IMR-90 (cell line): ENCODE results near the gene SYCP2. TPM values are rescaled to one million over a fixed set of nuclear protein-coding genes. Genes with fewer than 3 reads are reported as not detected.

Experiments
- ATAC-seq: fragments of 200-7000 bp; cut with Tn5 transposase; 2 replicates; pipeline ENCODE4 v1.9.1; 2020; ENCODE audit warnings: low read depth, mild to moderate bottlenecking, moderate library complexity
- BruUV-seq: library from RNA; stranded (reverse); fragments of 400-500 nt; replicated peaks from 2 replicates; lab custom pipeline; 2021; lab: Mats Ljungman, UMichigan
- CTCF ChIA-PET: fragments of 300-600 bp; formaldehyde crosslinking; extraction: SDS; loops from one replicate; lab custom pipeline; 2021; ENCODE audit warnings: antibody characterized with exemption; lab: Yijun Ruan, JAX
- POLR2A ChIA-PET: fragments of 300-600 bp; sonication (Branson Sonifier 250); formaldehyde crosslinking; loops from one replicate; lab custom pipeline; 2022; ENCODE audit warnings: antibody characterized with exemption; ENCODE audit not compliant: unreplicated experiment; lab: Charles Lee
- DNase-seq: peaks from one replicate; pipeline ENCODE4 v3.0.0; 2013
- H2AFZ ChIP-seq: replicated peaks from 2 replicates; pipeline ENCODE3; 2013; ENCODE audit warnings: low read length, mild to moderate bottlenecking; ENCODE audit not compliant: poor library complexity
- H2AK5ac ChIP-seq: 2 replicates; pipeline ENCODE4 v1.6.1; 2013; ENCODE audit warnings: low read depth, low read length, inconsistent platforms
- H2AK9ac ChIP-seq: replicated peaks from 2 replicates; pipeline ENCODE3; 2013; ENCODE audit warnings: mild to moderate bottlenecking, low read depth, low read length, moderate library complexity; ENCODE audit not compliant: poor library complexity
- H2BK120ac ChIP-seq: 2 replicates; pipeline ENCODE4 v1.6.1; 2013; ENCODE audit warnings: low read depth, low read length, inconsistent platforms
- H2BK15ac ChIP-seq: 3 replicates; pipeline ENCODE4 v1.6.1; 2013; ENCODE audit warnings: low read depth, low read length, inconsistent platforms
- H2BK20ac ChIP-seq: 2 replicates; pipeline ENCODE4 v1.6.1; 2013; ENCODE audit warnings: low read depth, mild to moderate bottlenecking, inconsistent platforms, low read length, moderate library complexity
- H2BK5ac ChIP-seq: 2 replicates; pipeline ENCODE4 v1.6.1; 2013; ENCODE audit warnings: mild to moderate bottlenecking, low read depth, low read length, inconsistent platforms; ENCODE audit not compliant: poor library complexity, severe bottlenecking
- H3K14ac ChIP-seq: replicated peaks from 2 replicates; pipeline ENCODE4 v1.6.1; 2013; ENCODE audit warnings: low read depth, low read length, inconsistent platforms
- H3K18ac ChIP-seq: 2 replicates; pipeline ENCODE4 v1.6.1; 2013; ENCODE audit warnings: low read depth, low read length, control low read depth
- H3K23ac ChIP-seq: 2 replicates; pipeline ENCODE4 v1.6.1; 2013; ENCODE audit warnings: low read depth, low read length, inconsistent platforms
- H3K27ac ChIP-seq: 2 replicates; pipeline ENCODE4 v1.5.1; 2013; ENCODE audit warnings: mild to moderate bottlenecking, control low read depth, low read length; ENCODE audit not compliant: insufficient read depth
- H3K27me3 ChIP-seq: 2 replicates; pipeline ENCODE4 v1.6.1; 2013; ENCODE audit warnings: low read length; ENCODE audit not compliant: control insufficient read depth, insufficient read depth
- H3K36me3 ChIP-seq: 2 replicates; pipeline ENCODE4 v1.6.1; 2013; ENCODE audit warnings: low read length, mixed read lengths; ENCODE audit not compliant: control insufficient read depth, insufficient read depth
- H3K4ac ChIP-seq: 2 replicates; pipeline ENCODE4 v1.6.1; 2013; ENCODE audit warnings: low read depth, low read length, inconsistent platforms
- H3K4me1 ChIP-seq: 2 replicates; pipeline ENCODE4 v1.6.1; 2013; ENCODE audit warnings: low read length, mixed read lengths; ENCODE audit not compliant: control insufficient read depth, insufficient read depth
- H3K4me2 ChIP-seq: 2 replicates; pipeline ENCODE4 v1.6.1; 2013; ENCODE audit warnings: low read depth, mild to moderate bottlenecking, control low read depth, low read length, moderate library complexity
- H3K4me3 ChIP-seq: 2 replicates; pipeline ENCODE4 v1.5.1; 2013; ENCODE audit warnings: low read depth, mild to moderate bottlenecking, control low read depth, low read length, moderate library complexity; ENCODE audit not compliant: insufficient read depth
- H3K56ac ChIP-seq: 2 replicates; pipeline ENCODE4 v1.6.1; 2013; ENCODE audit warnings: low read length, inconsistent platforms; ENCODE audit not compliant: insufficient read depth; ENCODE audit errors: extremely low read depth
- H3K79me1 ChIP-seq, 2 experiments: 2 replicates each; pipeline ENCODE4 v1.6.1; 2013; ENCODE audit warnings: low read length in 2 of 2, inconsistent platforms in 1 of 2, low read depth in 1 of 2
- H3K9ac ChIP-seq: 2 replicates; pipeline ENCODE4 v1.6.1; 2013; ENCODE audit warnings: low read depth, low read length, control low read depth
- H3K9me1 ChIP-seq: 2 replicates; pipeline ENCODE4 v1.6.1; 2013; ENCODE audit warnings: low read length, inconsistent platforms; ENCODE audit not compliant: insufficient read depth
- H3K9me3 ChIP-seq: 2 replicates; pipeline ENCODE4 v1.6.1; 2013; ENCODE audit warnings: low read length; ENCODE audit not compliant: control insufficient read depth, insufficient read depth
- H4K20me1 ChIP-seq: 2 replicates; pipeline ENCODE4 v1.6.1; 2013; ENCODE audit warnings: low read length, inconsistent platforms; ENCODE audit not compliant: insufficient read depth
- H4K5ac ChIP-seq: 2 replicates; pipeline ENCODE4 v1.6.1; 2013; ENCODE audit warnings: mild to moderate bottlenecking, low read depth, low read length, control low read depth
- H4K8ac ChIP-seq, 2 experiments: 2 replicates each; pipeline ENCODE4 v1.6.1; 2013; ENCODE audit warnings: low read depth in 2 of 2, low read length in 2 of 2, control low read depth in 1 of 2, inconsistent platforms in 1 of 2
- H4K91ac ChIP-seq: 2 replicates; pipeline ENCODE4 v1.6.1; 2013; ENCODE audit warnings: low read depth, low read length, inconsistent platforms; ENCODE audit not compliant: insufficient read depth
- BHLHE40 ChIP-seq: fragments of 150-350 bp; IDR thresholded peaks from 2 replicates; pipeline ENCODE4 v1.6.1; 2016; ENCODE audit warnings: mild to moderate bottlenecking, low read depth, low read length
- CEBPB ChIP-seq: IDR thresholded peaks from 2 replicates; pipeline ENCODE4 v1.6.1; 2012; ENCODE audit warnings: low read depth, low read length, improper control_type of control experiment
- CHD1 ChIP-seq: IDR thresholded peaks from 2 replicates; pipeline ENCODE4 v1.6.1; 2012; ENCODE audit warnings: low read depth, low read length, improper control_type of control experiment
- CTCF ChIP-seq: conservative IDR thresholded peaks from 2 replicates; pipeline ENCODE4 v1.5.1; 2012; ENCODE audit warnings: mild to moderate bottlenecking, low read depth, low read length, improper control_type of control experiment
- ELK1 ChIP-seq: fragments of 150-350 bp; IDR thresholded peaks from 2 replicates; pipeline ENCODE4 v1.6.1; 2016; ENCODE audit warnings: low read depth, mild to moderate bottlenecking, low read length, moderate library complexity, borderline replicate concordance
- FOS ChIP-seq: fragments of 150-350 bp; IDR thresholded peaks from 2 replicates; pipeline ENCODE4 v1.6.1; 2016; ENCODE audit warnings: low read depth, low read length
- MAFK ChIP-seq: IDR thresholded peaks from 2 replicates; pipeline ENCODE4 v1.6.1; 2012; ENCODE audit warnings: low read depth, low read length, improper control_type of control experiment
- MAZ ChIP-seq: IDR thresholded peaks from 2 replicates; pipeline ENCODE4 v1.6.1; 2012; ENCODE audit warnings: low read depth, mild to moderate bottlenecking, low read length, improper control_type of control experiment, moderate library complexity, borderline replicate concordance
- MXI1 ChIP-seq: IDR thresholded peaks from 2 replicates; pipeline ENCODE4 v1.6.1; 2012; ENCODE audit warnings: low read depth, mild to moderate bottlenecking, low read length, moderate library complexity, borderline replicate concordance
- NFE2L2 ChIP-seq: fragments of 150-350 bp; IDR thresholded peaks from 2 replicates; pipeline ENCODE4 v1.6.1; 2016; ENCODE audit warnings: low read depth, mild to moderate bottlenecking, low read length
- POLR2A ChIP-seq: IDR thresholded peaks from 2 replicates; pipeline ENCODE4 v1.6.1; 2012; ENCODE audit warnings: mild to moderate bottlenecking, low read depth, low read length
- RAD21 ChIP-seq: IDR thresholded peaks from 2 replicates; pipeline ENCODE4 v1.6.1; 2012; ENCODE audit warnings: low read length, improper control_type of control experiment
- RCOR1 ChIP-seq: IDR thresholded peaks from 2 replicates; pipeline ENCODE4 v1.6.1; 2012; ENCODE audit warnings: mild to moderate bottlenecking, low read length, improper control_type of control experiment; ENCODE audit not compliant: insufficient replicate concordance
- RFX5 ChIP-seq: IDR thresholded peaks from 2 replicates; pipeline ENCODE4 v1.8.0; 2012; ENCODE audit warnings: low read depth, mild to moderate bottlenecking, low read length, moderate library complexity
- SMC3 ChIP-seq: fragments of 150-350 bp; IDR thresholded peaks from 2 replicates; pipeline ENCODE4 v1.6.1; 2016; ENCODE audit warnings: low read depth, mild to moderate bottlenecking, antibody characterized with exemption, low read length, moderate library complexity
- WGBS, 2 experiments: methylation state at CpG; one replicate each; pipeline versions ENCODE4 v1.1.5 to v1.1.7; 2013; ENCODE audit warnings: missing lambda C conversion rate in 2 of 2; ENCODE audit not compliant: insufficient read length in 1 of 2; ENCODE audit errors: extremely low coverage in 2 of 2; 5-methylcytosine and 5-hydroxymethylcytosine counted together
- dilution Hi-C: fragments of 300-500 bp; cut with HindIII; formaldehyde crosslinking; loops from one replicate; pipeline ENCODE4 v1.14.3; 2018; ENCODE audit warnings: low sequenced_read_pairs; ENCODE audit not compliant: unreplicated experiment
- in situ Hi-C: fragments of 300-500 bp; cut with MboI; formaldehyde crosslinking; loops from 3 replicates; pipeline ENCODE4 v1.14.3; 2019; ENCODE audit warnings: low sequenced_read_pairs, inconsistent platforms, mixed read lengths
- intact Hi-C: fragments of 100-400 bp; cut with micrococcal nuclease; formaldehyde crosslinking; loops from 2 replicates; pipeline ENCODE4 v1.10.0; 2022
- polyA plus RNA-seq, 3 experiments: library from polyadenylated mRNA; depleted of rRNA; stranded (reverse); fragments of >200 nt; gene quantifications; 2 replicates each; pipeline ENCODE4 v1.2.3, GENCODE V29; 2012; ENCODE audit warnings: low replicate concordance in 1 of 3
- total RNA-seq: library from RNA; depleted of rRNA; stranded (reverse); fragments of >200 nt; gene quantifications from 2 replicates; pipeline ENCODE4 v1.2.3, GENCODE V29; 2012

Gene SYCP2
- total and polyA plus RNA-seq, 2 of the 4 experiments (the other 2 are of a cell fraction), result 0.18 to 0.31 TPM

DNA sequence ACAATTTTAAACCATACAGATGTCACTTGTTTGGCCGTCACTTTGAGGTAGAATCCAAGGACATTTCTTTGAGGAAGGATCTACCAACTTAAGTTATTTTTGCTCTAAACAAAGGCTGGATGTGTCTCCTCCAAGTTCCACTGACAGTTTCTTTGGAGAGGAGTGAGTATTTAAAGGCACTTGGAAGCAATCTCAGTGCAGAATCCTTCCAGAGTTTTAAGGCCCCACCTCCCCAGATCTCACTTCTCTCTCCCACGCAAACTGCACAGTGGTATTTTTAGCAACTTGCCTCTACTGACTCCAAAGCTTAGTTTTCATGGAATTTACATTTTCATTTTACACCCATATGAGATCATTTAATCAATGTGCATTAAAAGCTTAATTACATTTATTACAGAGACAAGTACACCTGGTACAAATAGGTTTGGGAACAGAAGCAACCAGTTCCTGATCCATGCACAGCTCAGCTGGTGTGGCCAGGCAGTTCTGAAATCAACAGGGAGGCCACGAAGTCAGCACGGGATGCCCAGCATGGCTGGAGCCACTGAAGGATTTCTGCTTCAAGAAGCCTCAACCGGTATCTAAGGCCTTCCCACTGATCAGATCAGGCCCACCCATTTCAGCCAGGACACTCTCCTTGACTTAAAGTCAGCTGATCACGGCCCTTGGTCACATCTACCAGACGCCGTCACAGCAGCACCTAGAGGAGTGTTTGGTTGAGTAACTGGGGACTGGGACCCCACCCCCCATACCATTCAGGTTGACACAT lies 109.8 kb downstream of the SYCP2 start:
- ChIA-PET CTCF (no interaction called here), POLR2A (no interaction called here)
- Histone ChIP-seq H3K4me2 (no peak overlapping the region), H4K20me1 (no peaks in the 10 kb centered on the region), H3K9me1 (no peaks in the 10 kb centered on the region), H2BK20ac (no peak overlapping the region), H3K9ac (no peak overlapping the region), H3K23ac (no peak overlapping the region), H3K4ac (no peak overlapping the region), H3K14ac (no peak overlapping the region), H2BK5ac (no peak overlapping the region), H2AK9ac (no peak overlapping the region), H3K18ac (no peak overlapping the region), H3K27me3 (no peaks in the 10 kb centered on the region), H2BK15ac (no peak overlapping the region), H4K5ac (no peak overlapping the region), H3K56ac (no peak overlapping the region), H3K9me3 (peaks cover 10% of the 10 kb centered on the region; the same call in 1 of the 2 replicates), H3K79me1 (no peaks in the 10 kb centered on the region), H3K27ac (no peak overlapping the region), H4K8ac (no peak overlapping the region), H3K36me3 (no peaks in the 10 kb centered on the region), H2AFZ (no peak overlapping the region), H4K91ac (no peak overlapping the region), H2BK120ac (no peak overlapping the region), H3K4me3 (no peak overlapping the region), H3K4me1 (no peaks in the 10 kb centered on the region), H2AK5ac (no peak overlapping the region)
- in situ Hi-C loops (no loop called here), dilution Hi-C loops (no loop called here), intact Hi-C loops (no loop called here)
- BruUV-seq, result no TSS peak
- TF ChIP-seq RAD21 (no peak), POLR2A (no peak), SMC3 (no peak), RCOR1 (no peak), NFE2L2 (no peak), FOS (no peak), BHLHE40 (no peak), CEBPB (no peak), MAFK (no peak), MAZ (no peak), MXI1 (no peak), ELK1 (no peak), CHD1 (no peak), CTCF (no peak), RFX5 (no peak)
- no peak for DNase-seq
- WGBS, 2 experiments, result no CpG with 5 or more reads among the region's 8 CpGs
- no peak for ATAC-seq
